ENCODE measurements around the gene CRB3.
"Not testable (repeated sequence)": the region's sequence is repeated elsewhere in the genome, so short reads cannot be mapped to it uniquely, and the experiment has no call there.

The CRB3 gene

DNA sequence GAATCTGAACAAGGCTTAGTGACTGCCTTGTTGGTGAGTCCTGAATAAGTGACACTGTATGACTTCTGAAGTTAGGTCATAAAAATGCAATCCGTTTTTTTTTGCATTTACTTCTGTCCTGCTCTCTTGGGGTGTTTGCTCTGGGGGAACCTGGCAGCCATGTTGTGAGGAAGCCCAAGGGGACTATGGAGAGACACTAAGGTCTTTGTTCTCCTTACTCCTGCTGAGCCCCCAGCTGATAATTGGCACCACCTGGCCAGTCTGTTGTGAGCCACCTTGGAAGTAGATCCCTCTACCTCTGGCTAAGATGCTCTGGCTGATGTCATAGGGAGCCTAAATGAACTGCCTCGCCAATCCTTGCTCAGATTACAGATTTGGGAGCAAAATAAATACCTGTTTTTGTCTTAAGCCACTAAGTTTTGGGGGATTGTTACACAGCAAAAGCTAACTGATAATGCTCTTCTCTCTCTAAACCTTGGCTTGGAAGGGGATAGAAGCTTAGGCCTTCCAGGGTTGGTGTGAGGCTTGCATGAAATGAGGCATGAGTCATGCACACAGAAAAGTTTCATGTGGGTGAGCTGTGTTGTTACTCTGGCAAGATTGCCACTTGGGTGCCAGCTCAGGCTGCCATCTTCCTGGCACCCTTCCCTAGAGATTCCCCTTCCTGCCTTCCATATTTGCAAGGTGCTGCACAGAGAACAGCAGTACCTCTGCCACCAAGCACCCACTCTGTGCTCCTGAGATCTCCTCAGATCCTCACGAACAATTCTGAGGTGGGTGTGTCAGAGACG lies 27.9 kb downstream of the CRB3 start:
- DNase-seq (ENCODE audit: low spot score), result no peak

DNA sequence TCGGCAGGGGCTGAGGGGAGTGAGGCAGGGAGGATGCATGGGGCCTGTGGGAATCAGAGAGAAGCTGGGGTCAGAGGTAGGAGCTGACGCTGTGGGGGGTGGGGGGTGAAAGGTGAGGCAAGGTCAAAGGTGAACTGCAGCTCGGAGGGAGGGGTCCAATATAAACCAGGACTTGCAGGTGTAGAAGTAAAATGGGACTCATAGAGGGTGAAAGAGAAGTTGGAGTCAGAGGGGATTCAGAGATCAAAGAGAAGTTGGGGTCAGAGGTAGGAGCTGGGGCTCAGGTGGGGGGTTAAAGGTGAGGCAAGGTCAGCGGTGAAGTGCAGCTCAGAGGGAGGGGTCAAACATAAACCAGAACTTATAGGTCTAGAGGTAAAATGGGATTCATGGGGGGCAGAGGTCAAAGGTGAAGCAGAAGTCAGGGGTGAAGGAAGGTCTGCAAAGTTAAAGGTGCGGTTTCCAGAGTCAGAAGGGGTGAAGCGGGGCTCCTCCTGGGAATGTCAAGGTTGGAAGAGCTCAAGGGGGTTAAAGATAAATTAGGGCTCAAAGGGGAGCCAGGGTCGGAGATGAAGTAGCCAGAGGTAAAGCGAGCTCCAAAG lies 30.5 kb downstream of the CRB3 start:
- DNase-seq (ENCODE audit: low spot score), result no peak

DNA sequence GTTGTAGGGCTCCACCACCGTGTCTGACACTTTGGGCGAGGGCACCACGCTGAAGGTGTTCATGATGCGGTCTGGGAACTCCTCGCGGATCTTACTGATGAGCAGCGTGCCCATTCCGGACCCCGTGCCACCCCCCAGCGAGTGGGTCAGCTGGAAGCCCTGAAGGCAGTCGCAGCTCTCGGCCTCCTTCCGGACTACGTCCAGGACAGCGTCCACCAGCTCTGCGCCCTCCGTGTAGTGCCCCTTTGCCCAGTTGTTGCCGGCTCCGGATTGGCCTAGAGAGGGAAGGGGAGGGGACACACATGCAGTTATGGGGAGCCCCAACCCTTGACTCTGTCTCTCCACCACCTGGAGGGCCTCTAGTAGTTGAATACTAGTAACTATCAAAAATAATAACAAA lies 31.9 kb downstream of the CRB3 start:
- DNase-seq (ENCODE audit: low spot score), result no peak

DNA sequence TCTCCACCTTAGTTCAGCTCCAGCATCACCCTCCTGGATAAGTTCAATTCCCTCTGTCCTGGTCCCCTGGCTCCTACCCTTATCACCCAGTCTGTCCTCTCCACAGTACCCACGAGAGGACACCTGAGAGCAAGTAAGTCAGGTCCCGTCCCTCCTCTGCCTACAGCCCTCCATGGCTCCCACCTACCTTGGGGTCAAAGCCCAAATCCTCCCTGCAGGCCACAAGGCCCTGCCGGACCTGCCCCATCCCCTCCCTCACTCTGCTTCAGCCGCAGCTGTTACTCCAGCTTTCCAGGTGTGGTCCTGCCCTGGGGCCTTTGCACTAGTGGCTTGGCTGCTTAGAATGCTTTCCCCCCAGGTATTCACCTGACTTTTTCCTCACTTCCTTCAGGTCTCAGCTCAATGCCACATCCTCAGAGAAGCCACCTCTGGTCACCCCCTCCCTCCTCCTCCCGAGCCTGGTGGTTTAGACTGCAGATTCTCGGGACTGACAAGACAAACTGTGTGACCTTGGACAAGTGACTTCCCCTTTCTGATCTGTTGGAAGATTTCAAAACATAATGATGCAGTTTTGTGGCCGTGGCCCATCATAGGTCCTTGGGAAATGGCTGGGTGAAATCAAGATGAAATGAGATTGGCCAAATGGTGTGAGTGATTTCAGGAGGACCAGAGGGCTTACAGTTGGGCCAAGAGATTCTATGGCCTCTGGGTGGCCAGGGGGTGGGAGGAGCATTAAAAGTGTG lies 34.4 kb downstream of the CRB3 start:
- no peak for DNase-seq (ENCODE audit: low spot score)

DNA sequence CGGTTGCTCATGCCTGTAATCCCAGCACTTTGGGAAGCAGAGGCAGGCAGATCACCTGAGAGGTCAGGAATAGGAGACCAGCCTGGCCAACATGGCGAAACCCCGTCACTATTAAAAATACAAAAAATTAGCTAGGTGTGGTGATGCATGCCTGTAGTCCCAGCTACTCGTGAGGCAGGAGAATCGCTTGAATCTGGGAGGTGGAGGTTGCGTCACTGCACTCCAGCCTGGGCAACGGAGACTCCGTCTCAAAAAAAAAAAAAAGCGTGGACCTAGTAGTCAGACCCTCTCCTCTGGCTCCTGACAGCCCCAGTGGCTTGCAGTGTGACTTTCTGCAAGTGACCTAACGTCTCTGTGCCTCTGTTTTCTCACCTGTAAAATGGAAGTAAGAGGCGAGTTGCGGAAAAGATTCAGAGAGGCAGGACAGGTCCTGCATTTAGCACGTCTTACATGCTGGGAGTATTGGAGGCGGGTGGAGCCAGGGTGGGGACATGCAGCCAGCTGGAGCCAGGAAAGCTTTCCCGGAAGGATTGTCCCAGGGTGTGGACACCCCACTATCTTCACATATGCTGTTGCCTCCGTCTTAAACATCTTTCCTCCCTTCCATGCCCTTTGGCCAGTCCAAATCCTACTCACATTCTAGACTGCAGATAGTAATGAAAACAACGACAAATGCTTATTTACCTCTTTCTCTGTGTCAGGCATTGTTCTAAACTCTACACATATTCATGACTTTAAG lies 35.1 kb downstream of the CRB3 start:
- DNase-seq (ENCODE audit: low spot score), result no peak

DNA sequence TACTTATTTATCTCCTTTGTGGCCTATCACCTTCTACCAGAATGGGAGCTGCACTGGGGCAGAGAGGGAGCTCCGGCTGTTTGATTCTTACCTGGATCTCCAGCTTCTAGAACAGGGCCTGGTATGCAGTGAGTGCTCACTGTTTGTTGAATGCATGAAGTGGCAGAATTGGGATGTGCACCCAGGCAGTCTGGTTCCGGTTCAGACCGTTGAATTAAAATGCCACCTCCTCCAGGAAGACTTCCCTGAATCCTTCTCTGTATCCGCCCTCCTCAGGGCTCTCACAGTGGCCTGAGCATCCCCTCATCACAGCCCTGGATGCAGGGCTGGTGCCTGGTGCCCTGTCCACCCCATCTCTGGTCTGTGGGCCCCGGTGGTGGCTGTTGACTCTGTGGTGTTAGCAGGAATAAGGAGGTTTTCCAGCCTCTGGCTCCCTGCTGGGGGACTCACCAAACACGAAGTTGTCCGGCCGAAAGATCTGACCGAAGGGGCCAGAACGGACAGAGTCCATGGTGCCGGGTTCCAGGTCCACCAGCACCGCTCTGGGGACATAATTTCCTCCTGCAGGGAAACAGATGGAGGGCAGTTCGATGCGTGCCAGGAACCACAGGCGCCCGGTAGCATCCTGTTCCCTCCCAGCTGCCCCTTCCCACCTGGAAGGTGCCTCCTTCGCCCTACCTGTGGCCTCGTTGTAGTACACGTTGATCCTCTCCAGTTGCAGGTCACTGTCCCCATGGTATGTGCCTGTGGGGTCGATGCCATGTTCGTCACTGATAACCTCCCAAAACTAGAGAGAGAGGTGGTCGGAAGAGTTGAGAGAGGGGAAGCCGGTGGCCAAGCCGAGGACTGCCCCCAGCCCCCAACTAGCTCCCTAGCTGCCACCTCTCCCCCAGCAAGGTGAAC lies 37.0 kb downstream of the CRB3 start:
- no peak for DNase-seq (ENCODE audit: low spot score)

DNA sequence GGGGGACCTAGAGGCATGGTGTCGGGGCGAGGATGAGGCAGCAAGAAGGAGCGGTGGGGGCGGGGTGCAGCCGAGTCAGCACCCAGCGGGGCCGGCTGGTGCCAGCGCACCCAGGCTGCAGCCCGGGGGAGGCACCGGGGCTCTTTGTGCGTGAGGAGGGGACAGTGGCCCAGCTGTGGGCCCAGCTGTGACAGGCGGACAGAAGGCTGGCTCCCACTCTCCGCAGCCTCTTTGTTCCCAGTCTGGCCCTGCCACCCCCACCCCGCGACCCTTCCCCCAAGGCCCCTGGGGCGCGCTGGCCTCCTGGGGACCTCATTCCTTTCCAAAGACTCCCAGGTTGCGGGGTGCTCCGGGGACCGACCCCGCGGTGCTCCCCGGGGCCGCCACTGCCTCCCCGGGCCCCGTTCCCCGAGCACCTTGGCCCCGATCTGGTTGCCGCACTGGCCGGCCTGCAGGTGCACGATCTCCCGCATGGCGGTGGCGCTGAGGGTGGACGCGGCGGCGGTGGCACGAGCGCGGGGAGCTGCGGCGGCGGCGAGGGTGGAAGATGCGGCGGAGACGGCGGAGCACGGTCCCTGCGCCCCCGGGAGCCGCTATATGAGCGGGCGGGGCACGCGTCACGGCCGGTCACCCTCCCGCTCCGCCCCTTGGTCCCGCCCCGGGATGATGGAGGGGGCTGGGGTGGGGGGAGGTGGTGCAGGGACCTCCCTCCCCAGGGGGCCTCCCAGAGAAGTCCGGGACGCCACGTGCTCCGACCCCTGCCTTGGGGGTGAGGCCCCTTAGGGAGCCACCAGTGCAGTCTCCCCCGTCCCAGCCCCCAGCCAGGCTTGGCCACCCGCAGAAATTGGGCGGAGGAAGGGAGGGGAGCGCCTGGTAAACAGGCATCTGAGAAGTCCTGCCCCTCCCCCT lies 37.9 kb downstream of the CRB3 start, which contains the start of gene TUBB4A:
TUBB4A (minus strand) TSS at position 570 of the 909 bp plus-strand sequence; CDS start at position 473, 97 bp downstream.
- peak; percentile 40 for DNase-seq (ENCODE audit: low spot score)

DNA sequence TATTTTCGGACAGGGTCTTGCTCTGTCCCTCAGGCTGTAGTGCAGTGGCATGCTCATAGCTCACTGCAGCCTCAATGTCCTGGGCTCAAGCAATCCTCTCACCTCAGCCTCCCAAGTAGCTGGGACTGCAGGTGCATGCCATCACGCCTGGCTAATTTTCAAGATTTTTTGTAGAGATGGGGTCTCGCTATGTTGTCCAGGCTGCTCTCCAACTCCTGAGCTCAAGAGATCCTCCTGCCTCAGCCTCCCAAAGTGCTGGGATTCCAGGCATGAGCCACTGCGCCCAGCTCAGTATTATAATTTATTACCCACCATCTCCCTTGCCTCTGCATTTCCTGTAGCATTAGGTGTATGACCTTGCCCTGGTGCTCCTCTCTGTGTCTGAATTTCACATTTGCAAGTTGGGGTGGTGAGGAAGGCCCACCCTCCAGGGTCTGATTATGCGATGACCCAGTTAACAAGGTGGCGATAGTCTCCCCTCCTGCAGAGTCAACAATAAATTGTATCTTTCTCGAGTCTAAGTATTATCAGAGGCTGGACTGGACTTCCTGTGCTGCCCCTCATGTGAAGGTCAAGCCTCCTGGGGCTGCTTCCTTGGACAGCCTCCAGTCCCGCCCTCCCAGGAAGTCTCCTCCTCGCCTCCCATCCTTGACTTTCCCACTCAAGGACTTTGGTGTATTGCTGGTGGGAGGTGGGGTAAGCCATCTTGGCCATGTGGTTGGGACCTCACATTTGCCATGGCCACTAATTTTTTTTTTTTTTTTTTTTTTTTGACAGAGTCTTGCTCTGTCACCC lies 39.5 kb downstream of the CRB3 start:
- DNase-seq (ENCODE audit: low spot score), result no peak

DNA sequence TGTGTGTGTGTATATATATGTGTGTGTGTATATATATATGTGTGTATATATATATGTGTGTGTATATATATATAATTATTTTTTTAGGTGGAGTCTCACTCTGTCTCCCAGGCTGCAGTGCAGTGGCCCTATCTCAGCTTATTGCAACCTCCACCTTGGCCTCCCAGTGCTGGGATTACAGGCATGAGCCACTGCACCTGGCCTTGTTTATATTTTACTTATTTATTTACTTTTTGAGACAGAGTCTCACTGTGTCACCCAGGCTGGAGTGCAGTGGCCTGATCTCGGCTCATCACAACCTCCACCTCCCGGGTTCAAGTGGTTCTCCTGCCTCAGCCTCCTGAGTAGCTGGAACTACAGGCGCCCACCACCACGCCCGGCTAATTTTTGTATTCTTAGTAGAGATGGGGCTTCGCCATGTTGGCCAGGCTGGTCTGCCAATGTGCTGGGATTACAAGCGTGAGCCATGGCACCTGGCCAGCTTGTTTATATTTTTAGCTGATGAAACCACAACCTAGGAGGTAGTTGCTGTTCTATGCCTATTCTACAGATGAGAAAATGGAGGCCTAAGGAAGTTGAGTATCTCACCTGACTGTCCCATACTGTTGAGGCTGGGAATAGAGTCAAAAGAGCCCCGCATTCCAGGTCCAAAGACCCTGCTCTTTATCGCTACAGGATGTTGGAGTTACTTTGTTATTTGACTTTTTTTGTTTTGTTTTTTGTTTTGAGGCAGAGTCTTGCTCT lies 44.1 kb downstream of the CRB3 start:
- DNase-seq (ENCODE audit: low spot score), result not testable (repeated sequence)

DNA sequence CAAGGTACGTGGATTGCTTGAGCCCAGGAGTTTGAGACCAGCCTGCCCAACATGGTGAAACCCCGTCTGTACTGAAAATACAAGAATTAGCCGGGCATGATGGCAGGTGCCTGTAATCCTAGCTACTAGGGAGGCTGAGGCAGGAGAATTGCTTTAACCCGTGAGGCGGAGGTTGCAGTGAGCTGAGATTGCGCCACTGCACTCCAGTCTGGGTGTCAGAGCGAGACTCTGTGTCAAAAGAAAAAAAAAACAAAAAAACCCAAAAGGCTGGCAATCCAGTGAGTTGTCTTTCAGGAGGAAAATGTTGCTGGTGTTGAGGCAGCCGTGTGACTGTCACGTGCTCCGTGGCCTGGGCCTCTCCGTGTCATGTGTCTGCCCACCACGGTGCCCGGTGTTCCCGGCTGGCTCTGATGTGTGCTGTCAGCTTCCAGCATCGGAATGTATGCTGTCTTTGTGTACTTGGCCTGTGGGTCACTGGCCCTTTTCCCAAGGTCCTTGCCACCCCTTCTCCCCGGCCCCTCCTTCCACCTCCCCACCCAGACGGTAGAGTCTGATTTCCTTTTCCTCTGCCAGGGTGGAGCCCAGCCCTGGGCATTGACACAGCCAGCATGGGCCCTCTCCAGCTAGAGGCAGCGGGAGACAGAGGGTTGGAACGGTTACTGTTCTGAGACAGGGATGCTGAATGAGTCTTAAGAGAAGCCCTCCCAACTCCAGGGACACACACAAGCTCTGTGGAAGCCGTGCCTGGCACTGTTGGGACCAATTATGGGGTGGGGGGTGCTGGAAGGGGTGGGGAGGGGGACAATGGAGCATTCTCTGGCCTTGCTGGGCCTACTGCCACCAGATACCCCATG lies 45.3 kb downstream of the CRB3 start:
- no peak for DNase-seq (ENCODE audit: low spot score)

DNA sequence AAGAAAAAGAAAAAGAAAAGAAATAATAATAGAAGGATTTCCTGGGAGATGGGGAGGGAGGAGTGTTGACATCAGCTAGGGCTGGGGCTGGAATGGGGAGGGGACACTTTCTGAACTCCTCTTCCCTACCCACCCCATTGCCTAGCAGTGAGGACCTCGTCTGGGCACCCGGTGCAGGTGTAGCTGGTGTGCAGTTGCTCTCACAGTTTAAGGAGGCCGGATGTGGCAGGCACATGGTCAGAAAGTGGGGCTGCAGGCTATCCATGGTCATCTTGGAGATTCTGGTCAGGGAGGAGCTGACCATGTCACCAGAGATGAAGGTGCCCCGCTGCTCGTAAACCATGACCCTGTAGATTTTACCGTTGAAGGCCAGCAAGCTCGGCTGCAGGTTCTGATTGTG lies 46.5 kb downstream of the CRB3 start:
- no peak for DNase-seq (ENCODE audit: low spot score)

DNA sequence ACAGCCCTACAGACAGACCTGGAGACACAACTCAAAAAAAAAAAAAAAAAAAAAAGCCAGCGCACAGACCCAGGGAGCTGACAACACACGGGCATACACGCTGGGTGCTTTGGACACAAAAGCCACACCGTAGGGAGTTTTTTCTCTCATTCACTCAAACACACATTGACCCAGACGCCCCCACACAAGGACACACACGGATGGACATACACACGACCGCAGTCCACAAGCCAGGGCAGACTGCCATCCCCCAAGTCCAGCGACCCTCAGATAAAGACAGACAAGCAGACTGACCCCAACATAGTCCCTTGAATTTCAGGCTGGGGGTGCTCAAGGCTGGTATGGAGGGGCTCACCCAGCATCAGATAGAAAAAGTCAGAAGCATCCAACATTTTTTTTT lies 50.0 kb downstream of the CRB3 start:
- DNase-seq (ENCODE audit: low spot score), result no peak

DNA sequence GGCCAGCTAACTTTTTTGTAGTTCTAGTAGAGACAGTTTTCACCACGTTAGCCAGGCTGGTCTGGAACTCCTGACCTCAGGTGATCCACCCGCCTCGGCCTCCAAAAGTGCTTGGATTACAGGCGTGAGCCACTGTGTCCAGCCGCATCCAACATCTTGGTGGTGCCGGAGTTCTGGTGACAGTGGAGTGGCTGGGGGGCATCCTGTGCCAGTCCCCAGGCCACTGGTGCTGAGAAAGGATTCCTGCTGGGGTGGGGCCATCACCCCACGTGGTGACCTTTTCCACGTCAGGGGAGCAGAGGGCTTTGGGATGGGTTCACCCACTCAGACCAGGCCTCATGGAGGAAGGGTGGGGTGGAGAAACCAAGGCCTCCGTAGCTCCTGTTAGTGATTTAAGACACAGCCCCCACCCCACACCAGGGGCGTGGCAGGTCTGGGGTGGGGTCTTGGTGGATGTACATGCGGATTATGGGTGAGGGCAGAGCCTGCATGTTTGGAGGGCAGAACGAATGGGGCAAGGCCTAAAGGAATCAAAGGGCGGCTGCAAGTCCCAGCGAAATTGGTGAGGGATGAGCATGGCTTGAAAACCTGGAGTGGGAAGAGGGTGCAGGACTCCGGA lies 51.0 kb downstream of the CRB3 start:
- peak; percentile 3 for DNase-seq (ENCODE audit: low spot score)

DNA sequence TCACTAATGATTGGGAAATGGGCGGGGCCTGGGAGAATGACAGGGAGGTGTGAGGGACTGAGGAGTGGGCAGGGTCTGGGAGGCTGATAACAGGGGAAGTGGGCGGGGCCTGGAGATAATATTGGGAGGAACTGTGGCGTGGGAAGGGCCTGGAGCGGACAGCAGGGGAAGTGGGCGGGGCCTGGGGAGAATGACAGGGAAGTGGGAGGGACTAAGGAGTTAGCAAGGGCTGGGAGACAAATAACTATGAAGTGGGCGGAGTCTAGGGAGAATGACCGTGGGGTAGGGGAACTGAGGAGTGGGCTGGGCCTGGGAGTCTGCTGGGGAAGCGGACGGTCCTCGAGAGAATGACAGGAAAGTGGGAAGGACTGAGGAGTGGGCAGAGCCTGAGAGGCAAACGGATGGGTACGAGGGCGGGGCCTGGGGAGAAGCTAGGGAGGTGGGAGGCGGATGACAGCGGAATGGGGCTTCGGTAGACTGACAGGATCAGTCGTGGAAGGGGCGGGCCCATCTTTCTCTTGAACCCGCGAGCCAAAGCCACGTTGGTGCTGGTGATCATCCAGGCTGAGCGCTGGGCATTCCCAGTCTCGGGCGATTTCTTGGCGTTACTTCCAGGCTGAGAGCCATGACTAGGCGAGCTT lies 52.1 kb downstream of the CRB3 start:
- DNase-seq (ENCODE audit: low spot score), result peak; percentile 89
